ENCODE results near the gene IRAK3. TPM values are rescaled to one million over a fixed set of nuclear protein-coding genes. Genes with fewer than 3 reads are reported as not detected.

The IRAK3 gene
- total and polyA plus RNA-seq, 2 experiments from 2014 or later, result 0.53 to 1.8 TPM

- no peaks in the 10 kb centered on the region for H3K79me2 ChIP-seq (replicated peaks; ENCODE audit: insufficient read depth)
- DNase-seq (ENCODE audit: low spot score) (no peak), ATAC-seq (no peak)
- no peaks in the 10 kb centered on the region for H3K27me3 Mint-ChIP-seq (ENCODE audit: insufficient read depth, low read depth, poor library complexity)
- H3K36me3 ChIP-seq (ENCODE audit: insufficient read depth), result no peaks in the 10 kb centered on the region
- no peak overlapping the region for H3K27ac Mint-ChIP-seq
- no peaks in the 10 kb centered on the region for H3K9me3 Mint-ChIP-seq
- H3F3A ChIP-seq (replicated peaks; ENCODE audit: low read depth), result no peaks in the 10 kb centered on the region
- peak overlapping the region; percentile 3; the same call in 1 of the 2 replicates for H2AFZ ChIP-seq
- H4K20me1 ChIP-seq (replicated peaks; ENCODE audit: insufficient read depth), result no peaks in the 10 kb centered on the region
- H3K4me2 ChIP-seq, result no peak overlapping the region
- H3K4me1 Mint-ChIP-seq, result no peaks in the 10 kb centered on the region; the same call in 2 of the 3 replicates
- TF ChIP-seq ZNF114 (CRISPR knock-in tag; IDR thresholded peaks at IDR 0.05), result no peak
- TF ChIP-seq EZH2phosphoT487 (IDR thresholded peaks at IDR 0.05; ENCODE audit: unreplicated experiment), result no peak
- H3K27me3 ChIP-seq (ENCODE audit: insufficient read depth), result peaks cover 11% of the 10 kb centered on the region; the same call in 1 of the 2 replicates
- H3K27ac ChIP-seq (ENCODE audit: low read depth), result no peak overlapping the region
- H3K9me2 ChIP-seq (ENCODE audit: insufficient read depth), result no peaks in the 10 kb centered on the region
- H3K4me1 ChIP-seq (ENCODE audit: insufficient read depth), result no peaks in the 10 kb centered on the region
- H3K36me3 Mint-ChIP-seq (ENCODE audit: low read depth), result no peaks in the 10 kb centered on the region
- H3K4me3 ChIP-seq, result no peak overlapping the region
- no peak overlapping the region for H3K4me3 Mint-ChIP-seq
Measured at GRCh38 chr12:66297080-66297479, 108.1 kb downstream of the IRAK3 start.

- no peaks in the 10 kb centered on the region for H3K36me3 ChIP-seq (ENCODE audit: insufficient read depth)
- H3K4me1 ChIP-seq (ENCODE audit: insufficient read depth), result no peaks in the 10 kb centered on the region
- DNase-seq (ENCODE audit: low spot score) (no peak), ATAC-seq (no peak)
- no peak overlapping the region for H2AFZ ChIP-seq
- no peak overlapping the region for H3K27ac ChIP-seq (ENCODE audit: low read depth)
- Mint-ChIP-seq H3K27me3 (ENCODE audit: insufficient read depth, low read depth, poor library complexity) (peaks cover 6% of the 10 kb centered on the region), H3K4me3 (no peak overlapping the region), H3K27ac (no peak overlapping the region), H3K36me3 (ENCODE audit: low read depth) (no peaks in the 10 kb centered on the region), H3K9me3 (no peaks in the 10 kb centered on the region), H3K4me1 (peaks cover 2% of the 10 kb centered on the region; the same call in 1 of the 3 replicates)
- no peaks in the 10 kb centered on the region for H3F3A ChIP-seq (replicated peaks; ENCODE audit: low read depth)
- H3K79me2 ChIP-seq (replicated peaks; ENCODE audit: insufficient read depth), result no peaks in the 10 kb centered on the region; the same call in 1 of the 2 replicates
- no peaks in the 10 kb centered on the region for H3K9me2 ChIP-seq (ENCODE audit: insufficient read depth)
- no peaks in the 10 kb centered on the region for H4K20me1 ChIP-seq (replicated peaks; ENCODE audit: insufficient read depth)
- no peak overlapping the region for H3K4me2 ChIP-seq
- no peak overlapping the region for H3K4me3 ChIP-seq
- peaks cover 11% of the 10 kb centered on the region; the same call in 1 of the 2 replicates for H3K27me3 ChIP-seq (ENCODE audit: insufficient read depth)
- TF ChIP-seq CTCF (conservative IDR thresholded peaks at IDR 0.05; ENCODE audit: low read depth in 2 of 2) (no peak), ZNF462 (CRISPR knock-in tag; IDR thresholded peaks at IDR 0.05) (no peak), ETS1 (IDR thresholded peaks at IDR 0.05) (no peak), NANOG (IDR thresholded peaks at IDR 0.05; ENCODE audit: borderline replicate concordance) (no peak), ZNF114 (CRISPR knock-in tag; IDR thresholded peaks at IDR 0.05) (no peak), ZNF331 (CRISPR knock-in tag; IDR thresholded peaks at IDR 0.05; ENCODE audit: low read depth) (no peak), EZH2phosphoT487 (IDR thresholded peaks at IDR 0.05; ENCODE audit: unreplicated experiment) (no peak), STAT1 (IDR thresholded peaks at IDR 0.05; ENCODE audit: unreplicated experiment) (no peak), CREB1 (CRISPR knock-in tag; IDR thresholded peaks at IDR 0.05; ENCODE audit: low read depth) (no peak)
Measured at GRCh38 chr12:66297923-66298322, 108.9 kb downstream of the IRAK3 start.
